HUES6 (cell line): ENCODE results near the gene HRH4.

ENCODE experiments used
- H3K27ac ChIP-seq: 2 replicates; pipeline ENCODE4 v1.7.0; 2013; ENCODE audit warnings: low read depth, mild to moderate bottlenecking, low read length, inconsistent platforms
- H3K27me3 ChIP-seq: 2 replicates; pipeline ENCODE4 v1.6.1; 2013; ENCODE audit warnings: low read length; ENCODE audit not compliant: control insufficient read depth, insufficient read depth
- H3K36me3 ChIP-seq: 2 replicates; pipeline ENCODE4 v1.6.1; 2013; ENCODE audit warnings: low read length; ENCODE audit not compliant: control insufficient read depth, insufficient read depth
- H3K4me1 ChIP-seq: 2 replicates; pipeline ENCODE4 v1.6.1; 2013; ENCODE audit warnings: low read length; ENCODE audit not compliant: control insufficient read depth, insufficient read depth
- H3K4me3 ChIP-seq: 2 replicates; pipeline ENCODE4 v1.5.1; 2013; ENCODE audit warnings: low read depth, low read length
- H3K9ac ChIP-seq: one replicate; pipeline ENCODE4 v1.6.1; 2013; ENCODE audit warnings: mild to moderate bottlenecking, low read length
- H3K9me3 ChIP-seq: 2 replicates; pipeline ENCODE4 v1.6.1; 2013; ENCODE audit warnings: low read depth, low read length; ENCODE audit not compliant: control insufficient read depth, insufficient read depth

The HRH4 gene

DNA sequence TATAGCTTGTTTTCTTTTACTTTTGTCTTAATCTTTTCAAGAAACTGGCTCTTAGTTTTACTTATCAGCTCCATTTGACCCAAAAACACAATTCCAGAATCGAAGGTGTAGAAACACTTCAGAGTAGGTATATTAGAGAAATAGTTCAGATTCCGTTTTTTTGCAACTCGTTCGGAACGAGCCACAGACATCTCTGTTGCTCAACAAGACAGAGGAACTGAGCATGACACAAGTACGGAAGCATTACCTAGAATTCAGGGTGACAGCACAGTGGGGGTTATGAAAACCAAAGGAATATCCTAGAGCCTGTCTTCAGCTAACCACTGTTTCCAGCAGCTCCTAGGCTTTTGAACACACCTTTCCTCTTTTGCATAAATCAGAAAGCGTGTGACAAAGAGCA is 5.0 kb downstream of the HRH4 start:
- Histone ChIP-seq H3K36me3 (no peaks in the 10 kb centered on the region), H3K4me1 (no peaks in the 10 kb centered on the region), H3K27me3 (no peaks in the 10 kb centered on the region), H3K9me3 (no peaks in the 10 kb centered on the region), H3K4me3 (no peak overlapping the region), H3K27ac (no peak overlapping the region), H3K9ac (no peak overlapping the region)

DNA sequence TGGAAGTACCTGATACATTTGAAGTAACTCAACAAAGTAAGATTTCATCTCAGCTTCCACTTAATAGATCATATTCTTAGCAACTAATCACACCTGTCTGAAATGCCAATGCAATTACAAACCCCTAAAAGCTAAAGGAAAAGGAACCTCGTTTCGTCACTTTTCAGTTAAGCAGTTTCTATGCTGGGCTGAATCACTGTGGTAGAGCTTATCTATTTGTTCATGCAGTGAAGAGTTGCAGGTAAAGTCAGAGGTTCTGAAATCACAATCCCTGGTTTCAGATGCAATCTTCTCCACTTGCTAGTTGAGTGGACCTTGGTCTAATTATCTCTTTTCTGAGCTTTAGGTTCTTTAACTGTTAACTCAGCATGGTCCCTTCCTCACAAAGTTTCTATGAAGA is 6.3 kb downstream of the HRH4 start:
- H3K9ac ChIP-seq: no peak overlapping the region
- H3K27ac ChIP-seq: no peak overlapping the region
- H3K36me3 ChIP-seq: no peaks in the 10 kb centered on the region
- H3K4me1 ChIP-seq: no peaks in the 10 kb centered on the region
- H3K9me3 ChIP-seq: no peaks in the 10 kb centered on the region
- H3K27me3 ChIP-seq: no peaks in the 10 kb centered on the region
- H3K4me3 ChIP-seq: no peak overlapping the region

DNA sequence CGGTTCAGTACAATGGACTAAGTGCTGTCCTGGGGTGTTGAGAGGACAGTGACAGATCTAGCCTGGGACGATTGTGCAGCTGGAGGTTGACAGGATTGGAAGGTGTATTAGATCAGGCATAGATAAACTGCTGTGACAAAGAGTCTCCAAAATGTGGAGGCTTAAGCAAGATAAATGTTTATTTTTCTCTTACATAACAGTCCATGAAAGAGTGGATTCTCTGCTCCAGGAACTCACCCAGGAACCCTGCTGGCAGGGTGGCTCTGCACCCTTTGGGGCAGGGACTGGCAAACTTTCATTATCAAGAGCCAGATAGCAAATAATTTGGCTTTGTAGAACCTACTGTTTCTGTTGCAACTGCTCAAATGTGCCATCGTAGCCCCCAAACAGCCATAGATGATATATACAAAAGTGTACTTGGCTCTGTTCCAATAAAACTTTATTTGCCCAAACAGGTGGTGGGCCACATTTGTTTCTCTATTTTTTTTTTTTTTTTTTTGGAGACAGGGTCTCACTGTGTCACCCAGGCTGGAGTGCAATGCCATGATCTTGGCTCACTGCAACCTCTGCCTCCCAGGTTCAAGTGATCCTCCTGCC is 9.7 kb downstream of the HRH4 start:
- Histone ChIP-seq H3K36me3 (no peaks in the 10 kb centered on the region), H3K4me3 (no peak overlapping the region), H3K27ac (no peak overlapping the region)

DNA sequence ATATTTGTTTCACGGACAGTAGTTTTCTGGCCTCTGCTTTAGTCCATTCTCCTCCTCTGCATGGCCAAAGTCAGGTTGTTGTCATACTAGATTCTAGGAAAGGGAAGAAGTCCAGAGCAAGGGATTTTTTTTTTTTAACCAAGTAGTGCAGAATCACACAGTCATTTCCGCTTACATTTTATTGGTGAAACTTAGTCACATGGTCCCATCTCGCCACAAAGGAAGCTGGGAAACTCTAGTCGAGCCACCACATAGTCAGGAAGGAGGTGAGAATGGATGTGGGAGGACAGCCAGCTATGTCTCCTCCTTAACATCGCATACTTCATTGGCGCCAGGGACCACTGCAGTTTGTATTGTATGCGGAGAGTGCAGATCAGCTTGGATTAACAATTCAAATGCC is 10.4 kb downstream of the HRH4 start:
- Histone ChIP-seq H3K36me3 (no peaks in the 10 kb centered on the region), H3K9ac (no peak overlapping the region), H3K4me1 (no peaks in the 10 kb centered on the region), H3K27ac (no peak overlapping the region), H3K9me3 (no peaks in the 10 kb centered on the region), H3K4me3 (no peak overlapping the region), H3K27me3 (no peaks in the 10 kb centered on the region)

More for the DNA sequence above, 9.7 kb downstream of the HRH4 start:
- no peak overlapping the region for H3K9ac ChIP-seq
- no peaks in the 10 kb centered on the region for H3K27me3 ChIP-seq
- H3K9me3 ChIP-seq: no peaks in the 10 kb centered on the region
- no peaks in the 10 kb centered on the region for H3K4me1 ChIP-seq

DNA sequence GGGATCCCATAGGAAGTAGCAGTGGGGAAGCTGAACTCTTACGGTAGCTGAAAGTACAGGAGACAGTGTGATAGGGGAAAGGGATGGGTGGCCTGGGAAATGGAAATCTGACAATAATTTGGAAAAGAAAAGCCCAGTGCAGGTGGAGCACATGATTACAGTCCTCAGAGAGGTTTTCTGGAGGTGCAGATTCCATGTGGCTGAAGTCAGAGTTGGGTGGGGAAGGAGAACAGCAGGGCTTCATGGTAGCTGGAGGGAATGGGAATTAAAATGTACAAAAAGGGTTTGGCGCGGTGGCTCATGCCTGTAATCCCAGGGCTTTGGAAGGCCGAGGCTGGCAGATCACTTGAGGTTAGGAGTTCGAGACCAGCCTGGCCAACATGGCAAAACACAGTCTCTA is 12.2 kb downstream of the HRH4 start:
- Histone ChIP-seq H3K4me3 (no peak overlapping the region), H3K4me1 (no peaks in the 10 kb centered on the region), H3K9me3 (no peaks in the 10 kb centered on the region), H3K36me3 (no peaks in the 10 kb centered on the region), H3K9ac (no peak overlapping the region), H3K27ac (no peak overlapping the region), H3K27me3 (no peaks in the 10 kb centered on the region)

DNA sequence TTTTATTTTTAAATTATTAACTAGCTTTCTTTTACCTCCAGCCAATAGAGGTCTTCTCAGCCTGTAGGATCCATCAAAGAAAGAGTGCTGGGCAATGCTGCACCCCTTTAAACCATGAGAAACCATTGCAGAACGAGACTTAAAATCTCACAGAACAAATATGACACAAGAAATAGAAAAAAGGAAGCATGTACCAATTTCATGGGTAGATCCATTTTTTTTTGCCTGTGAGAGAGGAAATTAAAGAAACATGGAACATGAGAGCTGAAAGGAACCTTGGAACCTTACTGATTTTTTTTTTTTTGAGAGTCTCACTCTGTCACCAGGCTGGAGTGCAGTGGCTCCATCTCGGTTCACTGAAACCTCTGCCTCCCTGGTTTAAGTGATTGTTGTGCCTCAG is 14.0 kb downstream of the HRH4 start:
- Histone ChIP-seq H3K36me3 (no peaks in the 10 kb centered on the region), H3K4me1 (no peaks in the 10 kb centered on the region), H3K9ac (no peak overlapping the region), H3K4me3 (no peak overlapping the region), H3K27ac (no peak overlapping the region), H3K9me3 (no peaks in the 10 kb centered on the region), H3K27me3 (no peaks in the 10 kb centered on the region)

DNA sequence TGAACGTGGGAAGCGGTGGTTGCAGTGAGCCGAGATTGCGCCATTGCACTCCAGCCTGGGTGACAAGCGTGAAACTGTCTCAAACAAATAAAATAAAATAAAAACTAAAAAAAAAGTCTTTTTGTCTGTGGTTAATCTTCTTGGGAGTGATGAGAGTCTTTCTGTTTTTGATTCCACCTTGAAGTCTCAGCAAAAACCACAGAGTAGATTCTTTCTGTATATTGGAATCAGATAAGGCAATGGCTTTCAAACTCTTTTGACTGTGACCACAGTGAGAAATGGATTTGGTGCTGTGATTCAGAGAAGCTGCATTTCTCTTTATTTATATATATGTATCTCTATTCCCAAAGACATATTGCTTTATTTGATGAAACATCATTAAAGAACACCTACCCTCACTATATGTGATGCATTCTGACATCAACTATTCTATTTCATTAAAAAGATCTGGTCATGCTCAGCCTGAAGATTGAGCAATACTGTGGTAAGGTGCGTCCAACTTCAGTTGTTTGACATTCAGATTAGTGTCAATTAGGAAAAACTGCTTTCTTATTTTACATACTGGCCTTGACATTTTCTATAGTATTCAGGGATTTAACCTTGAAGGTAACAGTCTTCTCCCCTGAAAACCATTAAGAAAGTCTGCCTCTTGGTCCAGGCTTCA is 15.6 kb downstream of the HRH4 start:
- Histone ChIP-seq H3K4me1 (no peaks in the 10 kb centered on the region), H3K27ac (no peak overlapping the region), H3K4me3 (no peak overlapping the region), H3K9me3 (no peaks in the 10 kb centered on the region), H3K27me3 (no peaks in the 10 kb centered on the region), H3K36me3 (no peaks in the 10 kb centered on the region), H3K9ac (no peak overlapping the region)

DNA sequence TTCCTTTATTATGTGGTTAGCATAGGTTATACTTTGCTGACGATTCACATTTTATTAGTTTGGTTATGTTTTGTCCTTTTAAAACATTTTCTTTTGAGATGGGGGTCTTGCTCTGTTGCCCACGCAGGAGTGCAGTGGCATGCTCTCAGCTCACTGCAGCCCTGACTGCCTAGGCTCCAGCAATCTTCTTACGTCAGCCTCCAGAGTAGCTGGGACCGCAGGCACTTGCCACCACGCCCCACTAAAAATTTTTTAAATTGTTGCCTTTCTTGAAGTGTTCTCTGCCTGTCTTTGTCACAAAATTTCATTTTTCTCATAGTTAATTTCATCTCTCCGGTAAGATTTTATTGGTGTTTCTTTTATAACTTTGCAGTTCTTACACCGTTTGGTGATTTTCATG is 18.9 kb downstream of the HRH4 start:
- Histone ChIP-seq H3K27ac (no peak overlapping the region), H3K4me3 (no peak overlapping the region)

DNA sequence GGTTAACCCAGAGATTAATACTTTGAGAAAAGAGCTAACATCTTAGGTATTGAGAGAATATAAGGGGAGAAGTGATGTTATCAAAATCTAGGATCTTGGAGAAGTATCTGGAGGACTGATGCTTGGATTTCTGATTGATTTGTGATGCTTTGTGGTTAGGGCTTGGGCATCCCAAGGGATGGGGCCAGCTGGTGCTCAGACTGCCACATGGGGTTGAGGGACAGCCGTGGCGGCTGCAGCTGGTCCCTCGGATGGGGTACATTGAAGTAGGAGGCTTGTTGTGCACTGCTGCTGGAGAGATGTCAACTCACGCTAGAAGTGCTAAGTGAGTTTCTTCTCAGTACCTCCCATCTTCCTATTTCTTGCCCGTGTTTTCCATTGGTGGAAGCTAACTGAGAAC is 22.4 kb downstream of the HRH4 start:
- no peaks in the 10 kb centered on the region for H3K9me3 ChIP-seq
- no peaks in the 10 kb centered on the region for H3K27me3 ChIP-seq
- H3K36me3 ChIP-seq: no peaks in the 10 kb centered on the region
- H3K27ac ChIP-seq: no peak overlapping the region
- H3K4me3 ChIP-seq: no peak overlapping the region
- H3K4me1 ChIP-seq: no peaks in the 10 kb centered on the region
- no peak overlapping the region for H3K9ac ChIP-seq

More for the DNA sequence above, 18.9 kb downstream of the HRH4 start:
- Histone ChIP-seq H3K9me3 (no peaks in the 10 kb centered on the region), H3K9ac (no peak overlapping the region), H3K27me3 (no peaks in the 10 kb centered on the region), H3K4me1 (no peaks in the 10 kb centered on the region), H3K36me3 (no peaks in the 10 kb centered on the region)

DNA sequence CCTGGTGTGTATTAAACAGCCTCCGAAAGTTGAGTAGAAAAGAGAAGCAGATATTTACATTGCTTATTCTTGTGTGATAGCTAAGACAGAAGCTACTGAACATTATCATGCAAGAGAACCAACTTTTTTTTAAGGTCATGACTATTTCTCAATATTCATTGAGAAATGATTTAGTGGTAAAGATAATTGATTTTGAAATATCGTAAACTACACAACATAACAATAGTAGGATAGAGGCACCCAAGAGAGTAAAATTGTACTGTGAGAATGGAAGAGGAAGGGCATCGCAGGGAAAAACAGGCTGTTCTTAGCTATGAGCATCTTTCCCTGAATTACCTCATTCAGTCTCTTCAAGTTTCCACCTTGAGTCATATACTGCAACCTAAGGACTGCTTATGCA is 25.2 kb downstream of the HRH4 start:
- Histone ChIP-seq H3K4me3 (no peak overlapping the region), H3K9me3 (no peaks in the 10 kb centered on the region), H3K9ac (no peak overlapping the region), H3K27me3 (no peaks in the 10 kb centered on the region), H3K4me1 (no peaks in the 10 kb centered on the region), H3K27ac (no peak overlapping the region), H3K36me3 (no peaks in the 10 kb centered on the region)

DNA sequence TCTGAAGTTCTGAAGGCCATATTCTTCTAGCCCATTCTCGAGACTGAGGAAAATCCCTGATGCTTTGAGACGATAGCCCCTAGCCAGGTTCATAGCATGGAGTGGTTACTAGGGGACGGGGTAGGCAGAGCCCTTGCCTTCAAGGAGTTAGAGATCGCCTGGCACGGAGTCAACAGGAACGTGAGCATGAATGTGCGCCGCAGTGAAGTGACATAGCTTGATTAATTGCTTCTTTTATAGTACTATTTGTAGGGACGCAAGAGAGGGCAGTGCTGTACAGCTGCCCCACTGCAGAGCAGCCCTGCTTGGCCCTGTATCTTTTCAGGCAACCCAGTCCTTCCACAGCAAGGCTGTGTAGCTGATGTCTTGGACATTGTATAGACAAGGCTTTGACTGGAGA is 26.2 kb downstream of the HRH4 start:
- Histone ChIP-seq H3K36me3 (no peaks in the 10 kb centered on the region), H3K27me3 (no peaks in the 10 kb centered on the region), H3K9me3 (no peaks in the 10 kb centered on the region), H3K4me3 (no peak overlapping the region), H3K4me1 (0 out of 2 replicates have a peak, but pooled peaks cover under 1% of the 10 kb centered on the region), H3K9ac (no peak overlapping the region), H3K27ac (no peak overlapping the region)
